HCT116 (cell line): Measurements from ENCODE around the gene CPED1. TPM values are rescaled to one million over a fixed set of nuclear protein-coding genes. Genes with fewer than 3 reads are reported as not detected.

ENCODE experiments used
- ATAC-seq: fragments of 200-7000 bp; cut with Tn5 transposase; 2 replicates; pipeline ENCODE4 v1.9.1; 2020; ENCODE audit warnings: mild to moderate bottlenecking, moderate library complexity
- BruUV-seq: library from RNA; stranded (reverse); fragments of 400-500 nt; replicated peaks from 2 replicates; lab custom pipeline; 2021; lab: Mats Ljungman, UMichigan
- CTCF ChIA-PET: fragments of 300-600 bp; sonication (Branson Sonifier 250); formaldehyde crosslinking; loops from one replicate; lab custom pipeline; 2021; ENCODE audit warnings: antibody characterized with exemption; lab: Charles Lee
- POLR2A ChIA-PET: fragments of 300-600, 350-600 bp; sonication (Branson Sonifier 250); formaldehyde crosslinking; loops from one replicate; lab custom pipeline; 2021; ENCODE audit warnings: antibody characterized with exemption; lab: Charles Lee
- RAD21 ChIA-PET, 2 experiments: fragments of 300-600 bp; sonication (Branson Sonifier 250); formaldehyde crosslinking; loops; one replicate each; lab custom pipeline; 2023; ENCODE audit warnings: low total read pairs in 2 of 2; ENCODE audit not compliant: uncharacterized antibody in 2 of 2, unreplicated experiment in 2 of 2, low non-redundant PET in 1 of 2; lab: Charles Lee
- DNase-seq: peaks from one replicate; pipeline ENCODE4 v3.0.0-alpha.2; 2010; ENCODE audit warnings: low read depth, low spot score
- H2AFZ ChIP-seq: fragments of 200-600 bp; shearing (Covaris generic), sonication (generic); 2 replicates; pipeline ENCODE4 v1.6.1; 2017; ENCODE audit warnings: low read depth, mixed run types, mixed read lengths, antibody characterized with exemption, low read length; ENCODE audit not compliant: poor library complexity, severe bottlenecking
- H3K27ac ChIP-seq: 2 replicates; pipeline ENCODE4 v1.5.1; 2012; ENCODE audit warnings: low read depth, low read length
- H3K27me3 ChIP-seq: fragments of 200-600 bp; sonication (generic); 2 replicates; pipeline ENCODE4 v1.6.1; 2016; ENCODE audit warnings: mixed run types, low read length, mixed read lengths; ENCODE audit not compliant: insufficient read depth
- H3K36me3 ChIP-seq, 2 experiments: fragments of 200-500 bp in 1 of 2; fragments of 200-600 bp in 1 of 2; sonication (Bioruptor generic) in 1 of 2; sonication (generic) in 1 of 2; 2 replicates each; pipeline versions ENCODE4 v1.5.1 to v1.6.1; 2014 to 2016; ENCODE audit warnings: low read length in 2 of 2, inconsistent platforms in 1 of 2, mixed read lengths in 1 of 2, mixed run types in 1 of 2; ENCODE audit not compliant: insufficient read depth in 2 of 2, control insufficient read depth in 1 of 2
- H3K4me1 ChIP-seq, 2 experiments: fragments of 200-600 bp in 1 of 2; sonication (generic) in 1 of 2; 2 replicates each; pipeline versions ENCODE4 v1.5.1 to v1.6.1; 2012 to 2017; ENCODE audit warnings: low read length in 2 of 2, inconsistent platforms in 1 of 2, mild to moderate bottlenecking in 1 of 2, mixed read lengths in 1 of 2, mixed run types in 1 of 2, moderate library complexity in 1 of 2; ENCODE audit not compliant: insufficient read depth in 2 of 2, control insufficient read depth in 1 of 2
- H3K4me2 ChIP-seq: fragments of 200-600 bp; sonication (generic); 2 replicates; pipeline ENCODE4 v1.6.1; 2017; ENCODE audit warnings: mixed run types, low read length, mixed read lengths
- H3K4me3 ChIP-seq, 2 experiments: fragments of 200-600 bp in 1 of 2; sonication (generic) in 1 of 2; replicated peaks in 1 of 2; 2 replicates each; pipeline ENCODE4 v1.5.1; 2011 to 2016; ENCODE audit warnings: low read length in 2 of 2, control low read depth in 1 of 2, low read depth in 1 of 2, mild to moderate bottlenecking in 1 of 2, mixed read lengths in 1 of 2, mixed run types in 1 of 2
- H3K79me2 ChIP-seq: fragments of 200-600 bp; sonication (generic); 2 replicates; pipeline ENCODE4 v1.6.1; 2017; ENCODE audit warnings: mild to moderate bottlenecking, mixed run types, low read length, moderate library complexity, mixed read lengths; ENCODE audit not compliant: insufficient read depth
- H3K9ac ChIP-seq: fragments of 200-600 bp; sonication (generic); 2 replicates; pipeline ENCODE4 v1.6.1; 2016; ENCODE audit warnings: low read length, mixed read lengths
- H3K9me2 ChIP-seq: fragments of 200-600 bp; sonication (generic), shearing (Covaris generic); 2 replicates; pipeline ENCODE4 v1.6.1; 2017; ENCODE audit warnings: mixed run types, mild to moderate bottlenecking, moderate library complexity; ENCODE audit not compliant: insufficient read depth
- H3K9me3 ChIP-seq, 2 experiments: fragments of 200-500 bp in 1 of 2; fragments of 200-600 bp in 1 of 2; sonication (Bioruptor generic) in 1 of 2; sonication (generic) in 1 of 2; 2 replicates each; pipeline ENCODE4 v1.6.1; 2014 to 2017; ENCODE audit warnings: low read length in 2 of 2, mixed read lengths in 2 of 2, inconsistent platforms in 1 of 2, low read depth in 1 of 2, mild to moderate bottlenecking in 1 of 2, mixed run types in 1 of 2, moderate library complexity in 1 of 2; ENCODE audit not compliant: control insufficient read depth in 1 of 2, insufficient read depth in 1 of 2
- H4K20me1 ChIP-seq: fragments of 200-600 bp; sonication (generic), shearing (Covaris generic); 2 replicates; pipeline ENCODE4 v1.6.1; 2017; ENCODE audit warnings: mixed run types, mild to moderate bottlenecking, moderate library complexity; ENCODE audit not compliant: insufficient read depth
- CBX3 ChIP-seq: IDR thresholded peaks from 2 replicates; pipeline ENCODE4 v1.6.1; 2012; ENCODE audit warnings: low read depth
- CEBPB ChIP-seq: IDR thresholded peaks from 2 replicates; pipeline ENCODE4 v1.6.1; 2012; ENCODE audit warnings: low read depth
- ELF1 ChIP-seq: IDR thresholded peaks from 2 replicates; pipeline ENCODE4 v1.6.1; 2012; ENCODE audit warnings: low read depth, borderline replicate concordance
- EZH2 ChIP-seq: fragments of 200-600 bp; sonication (generic); IDR thresholded peaks from 2 replicates; pipeline ENCODE4 v1.6.1; 2017; ENCODE audit warnings: antibody characterized with exemption, mixed run types
- EZH2phosphoT487 ChIP-seq: fragments of 200-600 bp; IDR thresholded peaks from 2 replicates; pipeline ENCODE4 v1.6.1; 2018; ENCODE audit warnings: antibody characterized with exemption, borderline replicate concordance
- JUND ChIP-seq: IDR thresholded peaks from 2 replicates; pipeline ENCODE4 v1.6.1; 2012
- POLR2A ChIP-seq: IDR thresholded peaks from 2 replicates; pipeline ENCODE4 v1.7.0; 2011; ENCODE audit warnings: borderline replicate concordance; ENCODE audit not compliant: insufficient read depth, insufficient read length; ENCODE audit errors: extremely low read depth
- RAD21 ChIP-seq: IDR thresholded peaks from 2 replicates; pipeline ENCODE4 v1.6.1; 2012; ENCODE audit warnings: low read depth, mild to moderate bottlenecking
- YY1 ChIP-seq: IDR thresholded peaks from 2 replicates; pipeline ENCODE4 v1.6.1; 2011; ENCODE audit warnings: low read length, low read depth, moderate library complexity, mild to moderate bottlenecking; ENCODE audit not compliant: insufficient replicate concordance; ENCODE audit errors: extremely low read depth
- intact Hi-C: fragments of 100-400 bp; cut with micrococcal nuclease; formaldehyde crosslinking; loops from 2 replicates; pipeline ENCODE4 v1.10.0; 2022
- total RNA-seq: library from RNA; stranded (reverse); gene quantifications from one replicate; pipeline ENCODE4 v1.2.1, GENCODE V29; 2021; ENCODE audit not compliant: unreplicated experiment
- TF ChIP-seq, protein P1 (sequence below): IDR thresholded peaks from 2 replicates; pipeline ENCODE4 v1.6.1; 2012
- TF ChIP-seq, protein P2 (sequence below): IDR thresholded peaks from 2 replicates; pipeline ENCODE4 v1.6.1; 2011; ENCODE audit warnings: mild to moderate bottlenecking, low read length, moderate library complexity; ENCODE audit not compliant: insufficient replicate concordance; ENCODE audit errors: extremely low read depth
- TF ChIP-seq, protein P3 (sequence below): IDR thresholded peaks from 2 replicates; pipeline ENCODE4 v1.6.1; 2012
- TF ChIP-seq, protein P4 (sequence below), 3 experiments: fragments of 200-600 bp in 1 of 3; sonication (generic) in 1 of 3; IDR thresholded peaks in 2 of 3; conservative IDR thresholded peaks in 1 of 3; 2 replicates each; pipeline ENCODE4 v1.5.1; 2012 to 2017; ENCODE audit warnings: low read depth in 2 of 3, low read length in 2 of 3, antibody characterized with exemption in 1 of 3, borderline replicate concordance in 1 of 3, control low read depth in 1 of 3, mild to moderate bottlenecking in 1 of 3, mixed read lengths in 1 of 3, mixed run types in 1 of 3, moderate library complexity in 1 of 3; ENCODE audit not compliant: insufficient read depth in 1 of 3

Gene CPED1
- total RNA-seq, 1 experiment from 2014 or later: 1.2 TPM

DNA sequence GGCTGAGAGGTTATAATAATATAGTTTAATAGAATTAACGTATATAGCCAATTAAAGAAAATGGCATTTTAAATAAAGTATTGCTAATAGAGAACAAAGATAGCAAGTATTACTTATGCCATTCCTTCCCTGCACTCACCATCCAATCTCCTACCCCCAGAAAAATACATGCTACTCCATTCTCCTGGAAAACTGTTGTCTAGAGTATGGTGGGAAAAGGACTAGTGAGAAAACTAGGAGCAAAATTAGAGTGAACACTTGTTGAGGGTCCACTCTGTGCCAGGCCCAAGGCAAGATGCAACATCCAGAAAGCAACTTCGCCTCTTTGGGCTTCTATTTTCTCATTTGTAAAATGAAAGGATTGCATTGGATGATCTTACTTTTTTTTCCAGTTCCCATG lies 149.1 kb downstream of the CPED1 start:
- Histone ChIP-seq H3K27ac (no peak overlapping the region), H3K36me3 (no peaks in the 10 kb centered on the region)
- intact Hi-C loops: no loop called here
- RAD21 ChIA-PET: no interaction called here
- TF ChIP-seq JUND (no peak), CEBPB (no peak), CBX3 (no peak), EZH2phosphoT487 (no peak), POLR2A (no peak), EZH2 (no peak), YY1 (no peak), RAD21 (no peak), ELF1 (no peak)
- TF ChIP-seq, protein P1, sequence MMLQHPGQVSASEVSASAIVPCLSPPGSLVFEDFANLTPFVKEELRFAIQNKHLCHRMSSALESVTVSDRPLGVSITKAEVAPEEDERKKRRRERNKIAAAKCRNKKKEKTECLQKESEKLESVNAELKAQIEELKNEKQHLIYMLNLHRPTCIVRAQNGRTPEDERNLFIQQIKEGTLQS: no peak
- TF ChIP-seq, protein P2, sequence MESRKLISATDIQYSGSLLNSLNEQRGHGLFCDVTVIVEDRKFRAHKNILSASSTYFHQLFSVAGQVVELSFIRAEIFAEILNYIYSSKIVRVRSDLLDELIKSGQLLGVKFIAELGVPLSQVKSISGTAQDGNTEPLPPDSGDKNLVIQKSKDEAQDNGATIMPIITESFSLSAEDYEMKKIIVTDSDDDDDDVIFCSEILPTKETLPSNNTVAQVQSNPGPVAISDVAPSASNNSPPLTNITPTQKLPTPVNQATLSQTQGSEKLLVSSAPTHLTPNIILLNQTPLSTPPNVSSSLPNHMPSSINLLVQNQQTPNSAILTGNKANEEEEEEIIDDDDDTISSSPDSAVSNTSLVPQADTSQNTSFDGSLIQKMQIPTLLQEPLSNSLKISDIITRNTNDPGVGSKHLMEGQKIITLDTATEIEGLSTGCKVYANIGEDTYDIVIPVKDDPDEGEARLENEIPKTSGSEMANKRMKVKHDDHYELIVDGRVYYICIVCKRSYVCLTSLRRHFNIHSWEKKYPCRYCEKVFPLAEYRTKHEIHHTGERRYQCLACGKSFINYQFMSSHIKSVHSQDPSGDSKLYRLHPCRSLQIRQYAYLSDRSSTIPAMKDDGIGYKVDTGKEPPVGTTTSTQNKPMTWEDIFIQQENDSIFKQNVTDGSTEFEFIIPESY: no peak
- TF ChIP-seq, protein P3, sequence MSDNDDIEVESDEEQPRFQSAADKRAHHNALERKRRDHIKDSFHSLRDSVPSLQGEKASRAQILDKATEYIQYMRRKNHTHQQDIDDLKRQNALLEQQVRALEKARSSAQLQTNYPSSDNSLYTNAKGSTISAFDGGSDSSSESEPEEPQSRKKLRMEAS: no peak
- TF ChIP-seq, protein P4, sequence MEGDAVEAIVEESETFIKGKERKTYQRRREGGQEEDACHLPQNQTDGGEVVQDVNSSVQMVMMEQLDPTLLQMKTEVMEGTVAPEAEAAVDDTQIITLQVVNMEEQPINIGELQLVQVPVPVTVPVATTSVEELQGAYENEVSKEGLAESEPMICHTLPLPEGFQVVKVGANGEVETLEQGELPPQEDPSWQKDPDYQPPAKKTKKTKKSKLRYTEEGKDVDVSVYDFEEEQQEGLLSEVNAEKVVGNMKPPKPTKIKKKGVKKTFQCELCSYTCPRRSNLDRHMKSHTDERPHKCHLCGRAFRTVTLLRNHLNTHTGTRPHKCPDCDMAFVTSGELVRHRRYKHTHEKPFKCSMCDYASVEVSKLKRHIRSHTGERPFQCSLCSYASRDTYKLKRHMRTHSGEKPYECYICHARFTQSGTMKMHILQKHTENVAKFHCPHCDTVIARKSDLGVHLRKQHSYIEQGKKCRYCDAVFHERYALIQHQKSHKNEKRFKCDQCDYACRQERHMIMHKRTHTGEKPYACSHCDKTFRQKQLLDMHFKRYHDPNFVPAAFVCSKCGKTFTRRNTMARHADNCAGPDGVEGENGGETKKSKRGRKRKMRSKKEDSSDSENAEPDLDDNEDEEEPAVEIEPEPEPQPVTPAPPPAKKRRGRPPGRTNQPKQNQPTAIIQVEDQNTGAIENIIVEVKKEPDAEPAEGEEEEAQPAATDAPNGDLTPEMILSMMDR (IDR thresholded peaks at IDR 0.05 in 2 of 3, conservative IDR thresholded peaks at IDR 0.05 in 1 of 3; ENCODE audit: borderline replicate concordance in 1 of 3, insufficient read depth in 1 of 3, low read depth in 2 of 3, low read length in 2 of 3): no peak
- TF ChIP-seq, all 23 proteins: peak for 0
- CTCF ChIA-PET: interaction anchor here (1.2 kb wide), 1 partner anchor 192 kb away, joined by 3 read pairs; no protein-coding TSS in a partner anchor
- no peaks in the 10 kb centered on the region for H3K4me1 ChIP-seq
- no peaks in the 10 kb centered on the region for H3K9me3 ChIP-seq
- H3K4me2 ChIP-seq: no peak overlapping the region
- no peaks in the 10 kb centered on the region for H4K20me1 ChIP-seq
- no peaks in the 10 kb centered on the region for H3K79me2 ChIP-seq
- no TSS peak for BruUV-seq
- ATAC-seq: no peak
- no peak overlapping the region for H3K4me3 ChIP-seq
- no peak overlapping the region for H2AFZ ChIP-seq
- POLR2A ChIA-PET: no interaction called here
- no peaks in the 10 kb centered on the region for H3K9me2 ChIP-seq
- no peak for DNase-seq
- H3K9ac ChIP-seq: no peak overlapping the region
- H3K27me3 ChIP-seq: no peaks in the 10 kb centered on the region
